Activated T-helper 1 cell treated with anti-CD3 and anti-CD28 coated beads, Interleukin-12 subunit alpha, Interleukin-12 subunit beta, Interleukin-2, Interleukin-4 antibody, amounts not matched to agents 30 ng/mL and 10 ng/mL and 1 ng/mL, durations not matched to agents 14 hours and 24 hours and 36 hours (primary cell): ENCODE data around the gene HGF. TPM values are rescaled to one million over a fixed set of nuclear protein-coding genes. Genes with fewer than 3 reads are reported as not detected.
A peak's percentile ranks its signal among the peaks of the same experiment; 100 is the strongest.

ENCODE experiments used
- DNase-seq: peaks from one replicate; pipeline ENCODE4 v3.0.0; 2021; ENCODE audit warnings: low spot score
- H3K27ac Mint-ChIP-seq: one replicate; pipeline ENCODE4 v1.8.0; 2021; ENCODE audit warnings: mild to moderate bottlenecking, mixed read lengths
- H3K27me3 Mint-ChIP-seq: one replicate; pipeline ENCODE4 v1.8.0; 2022; ENCODE audit warnings: mild to moderate bottlenecking, moderate library complexity, mixed read lengths; ENCODE audit not compliant: insufficient read depth
- H3K36me3 Mint-ChIP-seq: one replicate; pipeline ENCODE4 v1.8.0; 2021; ENCODE audit warnings: low read depth, mixed read lengths
- H3K4me1 Mint-ChIP-seq: one replicate; pipeline ENCODE4 v1.8.0; 2021; ENCODE audit warnings: low read depth, mixed read lengths
- H3K4me3 Mint-ChIP-seq: one replicate; pipeline ENCODE4 v1.8.0; 2021; ENCODE audit warnings: mild to moderate bottlenecking, moderate library complexity, mixed read lengths
- H3K9me3 Mint-ChIP-seq: one replicate; pipeline ENCODE4 v1.8.0; 2021; ENCODE audit warnings: mixed read lengths
- intact Hi-C: fragments of 100-400 bp; cut with micrococcal nuclease; formaldehyde crosslinking; loops from one replicate; pipeline ENCODE4 v1.15.1; 2024
- total RNA-seq: library from RNA; stranded (reverse); gene quantifications from 2 replicates; pipeline ENCODE4 v1.2.3, GENCODE V29; 2022

Gene HGF
- total RNA-seq, 1 donor from 2014 or later = not detected

- H3K27ac Mint-ChIP-seq = no peak overlapping the region
- no peaks in the 10 kb centered on the region for H3K4me1 Mint-ChIP-seq
- no peaks in the 10 kb centered on the region for H3K27me3 Mint-ChIP-seq
- DNase-seq = no peak
- no peaks in the 10 kb centered on the region for H3K36me3 Mint-ChIP-seq
- intact Hi-C loops = no loop called here
- H3K4me3 Mint-ChIP-seq = no peak overlapping the region
- H3K9me3 Mint-ChIP-seq = no peaks in the 10 kb centered on the region
Measured at GRCh38 chr7:81789406-81790119, 19.7 kb upstream of the HGF start.

GRCh38 chr7:81788246-81788645, 18.4 kb upstream of the HGF start:
- DNase-seq = no peak
- no peaks in the 10 kb centered on the region for H3K4me1 Mint-ChIP-seq
- H3K9me3 Mint-ChIP-seq = no peaks in the 10 kb centered on the region
- H3K27me3 Mint-ChIP-seq = no peaks in the 10 kb centered on the region
- H3K27ac Mint-ChIP-seq = no peak overlapping the region
- no peak overlapping the region for H3K4me3 Mint-ChIP-seq
- H3K36me3 Mint-ChIP-seq = no peaks in the 10 kb centered on the region
- intact Hi-C loops = no loop called here

GRCh38 chr7:81783818-81784217, 14.0 kb upstream of the HGF start:
- no peaks in the 10 kb centered on the region for H3K9me3 Mint-ChIP-seq
- H3K4me1 Mint-ChIP-seq = no peaks in the 10 kb centered on the region
- no peaks in the 10 kb centered on the region for H3K27me3 Mint-ChIP-seq
- DNase-seq = no peak
- H3K36me3 Mint-ChIP-seq = no peaks in the 10 kb centered on the region
- no peak overlapping the region for H3K4me3 Mint-ChIP-seq
- H3K27ac Mint-ChIP-seq = no peak overlapping the region
- intact Hi-C loops = no loop called here

- intact Hi-C loops = no loop called here
- no peaks in the 10 kb centered on the region for H3K36me3 Mint-ChIP-seq
- no peak overlapping the region for H3K27ac Mint-ChIP-seq
- H3K4me1 Mint-ChIP-seq = peaks cover 8% of the 10 kb centered on the region
- H3K4me3 Mint-ChIP-seq = no peak overlapping the region
- H3K27me3 Mint-ChIP-seq = no peaks in the 10 kb centered on the region
- no peaks in the 10 kb centered on the region for H3K9me3 Mint-ChIP-seq
- no peak for DNase-seq
Measured at GRCh38 chr7:81780914-81781693, 11.3 kb upstream of the HGF start.

GRCh38 chr7:81779706-81780105, 9.9 kb upstream of the HGF start:
- Mint-ChIP-seq H3K9me3 (no peaks in the 10 kb centered on the region), H3K27me3 (no peaks in the 10 kb centered on the region), H3K27ac (no peak overlapping the region), H3K4me1 (peaks cover 10% of the 10 kb centered on the region), H3K36me3 (no peaks in the 10 kb centered on the region), H3K4me3 (no peak overlapping the region)
- DNase-seq = no peak
- intact Hi-C loops = no loop called here

- Mint-ChIP-seq H3K9me3 (no peaks in the 10 kb centered on the region), H3K27ac (no peak overlapping the region), H3K4me1 (peaks cover 10% of the 10 kb centered on the region), H3K36me3 (no peaks in the 10 kb centered on the region), H3K27me3 (no peaks in the 10 kb centered on the region), H3K4me3 (no peak overlapping the region)
- intact Hi-C loops = no loop called here
- DNase-seq = no peak
Measured at GRCh38 chr7:81777697-81778096, 7.8 kb upstream of the HGF start.

- H3K4me3 Mint-ChIP-seq = no peak overlapping the region
- peaks cover 10% of the 10 kb centered on the region for H3K4me1 Mint-ChIP-seq
- H3K9me3 Mint-ChIP-seq = no peaks in the 10 kb centered on the region
- H3K27ac Mint-ChIP-seq = no peak overlapping the region
- H3K36me3 Mint-ChIP-seq = no peaks in the 10 kb centered on the region
- no peak for DNase-seq
- intact Hi-C loops = no loop called here
- H3K27me3 Mint-ChIP-seq = no peaks in the 10 kb centered on the region
Measured at GRCh38 chr7:81776948-81777630, 7.2 kb upstream of the HGF start.

- H3K4me1 Mint-ChIP-seq = peaks cover 10% of the 10 kb centered on the region
- no peak overlapping the region for H3K27ac Mint-ChIP-seq
Measured at GRCh38 chr7:81776161-81776560, 6.3 kb upstream of the HGF start.

GRCh38 chr7:81775560-81775959, 5.7 kb upstream of the HGF start:
- intact Hi-C loops = no loop called here

More at GRCh38 chr7:81776161-81776560, 6.3 kb upstream of the HGF start:
- DNase-seq = no peak
- Mint-ChIP-seq H3K9me3 (no peaks in the 10 kb centered on the region), H3K36me3 (no peaks in the 10 kb centered on the region), H3K4me3 (no peak overlapping the region), H3K27me3 (no peaks in the 10 kb centered on the region)
- intact Hi-C loops = no loop called here

GRCh38 chr7:81774551-81774950, 4.7 kb upstream of the HGF start:
- H3K27ac Mint-ChIP-seq = no peak overlapping the region
- peaks cover 1% of the 10 kb centered on the region for H3K27me3 Mint-ChIP-seq
- no peak overlapping the region for H3K4me3 Mint-ChIP-seq
- DNase-seq = no peak
- no peaks in the 10 kb centered on the region for H3K36me3 Mint-ChIP-seq
- peaks cover 10% of the 10 kb centered on the region for H3K4me1 Mint-ChIP-seq
- H3K9me3 Mint-ChIP-seq = no peaks in the 10 kb centered on the region
- intact Hi-C loops = no loop called here

More at GRCh38 chr7:81775560-81775959, 5.7 kb upstream of the HGF start:
- Mint-ChIP-seq H3K27ac (no peak overlapping the region), H3K4me1 (peaks cover 10% of the 10 kb centered on the region), H3K4me3 (no peak overlapping the region), H3K27me3 (no peaks in the 10 kb centered on the region), H3K9me3 (no peaks in the 10 kb centered on the region), H3K36me3 (no peaks in the 10 kb centered on the region)
- no peak for DNase-seq

GRCh38 chr7:81770728-81771223, 929 bp upstream of the HGF start:
- H3K4me3 Mint-ChIP-seq = no peak overlapping the region
- peaks cover 5% of the 10 kb centered on the region for H3K27me3 Mint-ChIP-seq
- DNase-seq = no peak
- H3K27ac Mint-ChIP-seq = no peak overlapping the region
- intact Hi-C loops = no loop called here
- no peaks in the 10 kb centered on the region for H3K36me3 Mint-ChIP-seq
- peaks cover 6% of the 10 kb centered on the region for H3K4me1 Mint-ChIP-seq
- no peaks in the 10 kb centered on the region for H3K9me3 Mint-ChIP-seq

- peaks cover 5% of the 10 kb centered on the region for H3K27me3 Mint-ChIP-seq
- peaks cover 6% of the 10 kb centered on the region for H3K4me1 Mint-ChIP-seq
- no peaks in the 10 kb centered on the region for H3K9me3 Mint-ChIP-seq
- no peaks in the 10 kb centered on the region for H3K36me3 Mint-ChIP-seq
- intact Hi-C loops = no loop called here
- DNase-seq = no peak
- H3K4me3 Mint-ChIP-seq = peak overlapping the region; percentile 44
- H3K27ac Mint-ChIP-seq = no peak overlapping the region
Measured at GRCh38 chr7:81768951-81769778, 682 bp downstream of the HGF start.
